ENCODE results near the gene CARD14. TPM values are rescaled to one million over a fixed set of nuclear protein-coding genes. Genes with fewer than 3 reads are reported as not detected.

The CARD14 gene
- total RNA-seq, 1 experiment from 2014 or later: 0.09 TPM

DNA sequence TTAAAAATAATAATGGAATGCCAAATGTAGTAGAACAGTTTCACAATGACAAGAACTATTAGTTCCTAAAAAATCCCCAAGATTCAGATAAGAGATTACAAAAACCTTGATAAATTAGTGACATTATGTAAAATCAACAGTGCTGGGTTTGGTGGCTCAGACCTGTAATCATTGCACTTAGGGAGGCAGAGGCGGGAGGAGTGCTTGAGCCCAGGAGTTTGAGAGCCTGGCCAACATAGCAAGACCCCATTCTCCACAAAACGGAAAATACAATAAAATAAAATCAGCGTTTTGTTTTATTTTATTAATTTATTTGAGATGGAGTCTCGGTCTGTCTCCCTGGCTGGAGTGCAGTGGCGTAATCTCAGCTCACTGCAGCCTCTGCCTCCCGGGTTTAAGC lies 4.1 kb downstream of the CARD14 start:
- Histone ChIP-seq H3K36me3 (ENCODE audit: insufficient read depth, low read length, poor library complexity, severe bottlenecking) (no peaks in the 10 kb centered on the region), H3K4me3 (ENCODE audit: low read depth, low read length, poor library complexity, severe bottlenecking) (no peak overlapping the region), H3K27ac (ENCODE audit: low read depth, low read length, poor library complexity, severe bottlenecking) (no peak overlapping the region), H3K9me3 (ENCODE audit: low read depth, low read length, poor library complexity, severe bottlenecking) (no peaks in the 10 kb centered on the region), H3K27me3 (replicated peaks; ENCODE audit: insufficient read depth, low read depth, low read length, poor library complexity) (no peaks in the 10 kb centered on the region), H3K4me1 (ENCODE audit: insufficient read depth, low read length, poor library complexity, severe bottlenecking) (no peaks in the 10 kb centered on the region)
- intact Hi-C loops (cut with micrococcal nuclease; ENCODE audit: unreplicated experiment): no loop called here
- BruUV-seq (replicated peaks): no TSS peak
- TF ChIP-seq, protein P1, sequence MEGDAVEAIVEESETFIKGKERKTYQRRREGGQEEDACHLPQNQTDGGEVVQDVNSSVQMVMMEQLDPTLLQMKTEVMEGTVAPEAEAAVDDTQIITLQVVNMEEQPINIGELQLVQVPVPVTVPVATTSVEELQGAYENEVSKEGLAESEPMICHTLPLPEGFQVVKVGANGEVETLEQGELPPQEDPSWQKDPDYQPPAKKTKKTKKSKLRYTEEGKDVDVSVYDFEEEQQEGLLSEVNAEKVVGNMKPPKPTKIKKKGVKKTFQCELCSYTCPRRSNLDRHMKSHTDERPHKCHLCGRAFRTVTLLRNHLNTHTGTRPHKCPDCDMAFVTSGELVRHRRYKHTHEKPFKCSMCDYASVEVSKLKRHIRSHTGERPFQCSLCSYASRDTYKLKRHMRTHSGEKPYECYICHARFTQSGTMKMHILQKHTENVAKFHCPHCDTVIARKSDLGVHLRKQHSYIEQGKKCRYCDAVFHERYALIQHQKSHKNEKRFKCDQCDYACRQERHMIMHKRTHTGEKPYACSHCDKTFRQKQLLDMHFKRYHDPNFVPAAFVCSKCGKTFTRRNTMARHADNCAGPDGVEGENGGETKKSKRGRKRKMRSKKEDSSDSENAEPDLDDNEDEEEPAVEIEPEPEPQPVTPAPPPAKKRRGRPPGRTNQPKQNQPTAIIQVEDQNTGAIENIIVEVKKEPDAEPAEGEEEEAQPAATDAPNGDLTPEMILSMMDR (conservative IDR thresholded peaks at IDR 0.05; ENCODE audit: low read depth, low read length): no peak
- no peak for TF ChIP-seq EZH2 (IDR thresholded peaks at IDR 0.05; ENCODE audit: borderline replicate concordance, low read depth, low read length, poor library complexity, severe bottlenecking)
- DNase-seq (ENCODE audit: low spot score): no peak
- POLR2A ChIA-PET (ENCODE audit: low non-redundant PET): interaction anchor here (0.6 kb wide), 1 partner anchor 29 kb away, joined by 4 read pairs; no protein-coding TSS in a partner anchor
- CTCF ChIA-PET: no interaction called here

DNA sequence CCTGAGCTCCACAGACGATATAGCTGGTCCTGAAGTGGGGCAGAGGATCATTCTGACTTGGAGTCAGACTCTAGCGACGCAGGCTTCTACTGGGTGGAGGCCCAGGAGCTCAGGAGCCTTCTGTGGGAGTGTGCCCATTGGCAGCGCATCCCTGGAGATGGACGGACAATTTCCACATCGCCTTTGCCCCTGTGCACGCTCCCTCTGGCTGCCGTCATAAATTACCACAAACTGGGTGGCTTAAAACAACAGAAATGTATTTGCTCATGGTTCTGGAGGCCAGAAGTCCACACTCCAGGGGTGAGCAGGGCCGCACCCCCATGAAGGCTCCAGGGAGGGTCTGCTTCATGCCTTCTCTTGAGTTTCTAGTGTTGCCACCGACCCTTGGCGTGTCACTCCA lies 6.9 kb downstream of the CARD14 start:
- Histone ChIP-seq H3K4me1 (ENCODE audit: insufficient read depth, low read length, poor library complexity, severe bottlenecking) (no peaks in the 10 kb centered on the region), H3K27ac (ENCODE audit: low read depth, low read length, poor library complexity, severe bottlenecking) (no peak overlapping the region), H3K4me3 (ENCODE audit: low read depth, low read length, poor library complexity, severe bottlenecking) (no peak overlapping the region), H3K9me3 (ENCODE audit: low read depth, low read length, poor library complexity, severe bottlenecking) (no peaks in the 10 kb centered on the region), H3K27me3 (replicated peaks; ENCODE audit: insufficient read depth, low read depth, low read length, poor library complexity) (no peaks in the 10 kb centered on the region), H3K36me3 (ENCODE audit: insufficient read depth, low read length, poor library complexity, severe bottlenecking) (no peaks in the 10 kb centered on the region)
- no peak for DNase-seq (ENCODE audit: low spot score)
- CTCF ChIA-PET: no interaction called here
- TF ChIP-seq, protein P1 (conservative IDR thresholded peaks at IDR 0.05; ENCODE audit: low read depth, low read length): no peak
- TF ChIP-seq EZH2 (IDR thresholded peaks at IDR 0.05; ENCODE audit: borderline replicate concordance, low read depth, low read length, poor library complexity, severe bottlenecking): no peak
- BruUV-seq (replicated peaks): no TSS peak
- intact Hi-C loops (cut with micrococcal nuclease; ENCODE audit: unreplicated experiment): no loop called here
- POLR2A ChIA-PET (ENCODE audit: low non-redundant PET): no interaction called here

DNA sequence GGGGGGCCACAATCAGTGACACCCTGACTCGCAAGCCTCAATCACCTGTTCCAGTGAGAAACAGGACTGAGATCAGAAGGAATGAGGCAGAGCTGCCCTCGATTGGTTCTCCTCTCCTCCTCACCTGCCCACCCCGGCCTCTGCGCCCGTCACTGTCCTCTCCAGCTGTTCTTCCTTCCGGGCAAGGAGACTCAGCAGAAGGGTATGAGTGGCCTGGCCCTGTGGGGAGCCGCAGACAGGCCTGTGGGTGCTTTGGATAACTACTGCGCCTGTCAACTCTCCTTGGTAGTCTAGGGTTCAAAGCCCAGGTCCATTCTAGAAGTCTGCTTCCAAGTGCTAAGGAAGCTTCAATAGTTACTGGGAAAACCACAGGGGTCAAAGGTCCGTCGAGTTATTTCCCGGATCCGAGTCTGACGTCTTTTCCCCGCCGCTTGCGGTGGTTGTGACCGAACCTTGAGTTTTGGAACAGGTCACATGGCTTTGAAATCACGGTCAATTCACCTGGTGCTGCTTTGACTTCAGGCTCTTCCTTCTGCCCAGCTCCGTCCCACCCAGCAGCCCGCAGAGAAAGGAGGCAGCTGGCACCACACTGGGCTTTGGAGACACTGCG lies 8.3 kb downstream of the CARD14 start:
- Histone ChIP-seq H3K9me3 (ENCODE audit: low read depth, low read length, poor library complexity, severe bottlenecking) (no peaks in the 10 kb centered on the region), H3K27me3 (replicated peaks; ENCODE audit: insufficient read depth, low read depth, low read length, poor library complexity) (no peaks in the 10 kb centered on the region), H3K36me3 (ENCODE audit: insufficient read depth, low read length, poor library complexity, severe bottlenecking) (no peaks in the 10 kb centered on the region), H3K4me1 (ENCODE audit: insufficient read depth, low read length, poor library complexity, severe bottlenecking) (no peaks in the 10 kb centered on the region), H3K27ac (ENCODE audit: low read depth, low read length, poor library complexity, severe bottlenecking) (no peak overlapping the region), H3K4me3 (ENCODE audit: low read depth, low read length, poor library complexity, severe bottlenecking) (no peak overlapping the region)
- ChIA-PET POLR2A (ENCODE audit: low non-redundant PET) (no interaction called here), CTCF (no interaction called here)
- no TSS peak for BruUV-seq (replicated peaks)
- intact Hi-C loops (cut with micrococcal nuclease; ENCODE audit: unreplicated experiment): no loop called here
- DNase-seq (ENCODE audit: low spot score): no peak
- TF ChIP-seq, protein P1 (conservative IDR thresholded peaks at IDR 0.05; ENCODE audit: low read depth, low read length): no peak
- no peak for TF ChIP-seq EZH2 (IDR thresholded peaks at IDR 0.05; ENCODE audit: borderline replicate concordance, low read depth, low read length, poor library complexity, severe bottlenecking)
